Neutrophil (primary cell): ENCODE data around the gene NKD1.

ENCODE experiments used
- H3K27ac ChIP-seq: fragments of 200-600 bp; sonication (generic); 2 replicates; pipeline ENCODE4 v1.5.1; 2016; ENCODE audit warnings: mild to moderate bottlenecking, moderate library complexity
- H3K27me3 ChIP-seq: fragments of 200-600 bp; sonication (generic); 2 replicates; pipeline ENCODE4 v1.6.0; 2016; ENCODE audit warnings: mild to moderate bottlenecking
- H3K36me3 ChIP-seq: fragments of 200-600 bp; sonication (generic); 2 replicates; pipeline ENCODE4 v1.5.1; 2017
- H3K4me1 ChIP-seq, 2 experiments: fragments of 200-600 bp in 1 of 2; sonication (generic) in 1 of 2; 1 replicate in 1 of 2; 2 replicates in 1 of 2; pipeline versions ENCODE4 v1.5.1 to v1.6.1; 2013 to 2016; ENCODE audit warnings: low read depth in 1 of 2, low read length in 1 of 2, mild to moderate bottlenecking in 1 of 2, moderate library complexity in 1 of 2; ENCODE audit not compliant: control insufficient read depth in 1 of 2, insufficient read depth in 1 of 2
- H3K4me3 ChIP-seq, 2 experiments: fragments of 200-600 bp in 1 of 2; sonication (generic) in 1 of 2; 1 replicate in 1 of 2; 2 replicates in 1 of 2; pipeline ENCODE4 v1.5.1; 2013 to 2016; ENCODE audit warnings: low read depth in 1 of 2, low read length in 1 of 2, mild to moderate bottlenecking in 1 of 2, moderate library complexity in 1 of 2
- H3K9me3 ChIP-seq: fragments of 200-600 bp; sonication (generic); 2 replicates; pipeline ENCODE4 v1.5.1; 2016
- CTCF ChIP-seq: fragments of 200-600 bp; sonication (generic); IDR thresholded peaks from 2 replicates; pipeline ENCODE4 v1.5.1; 2016; ENCODE audit warnings: antibody characterized with exemption

Gene NKD1

GRCh38 chr16:50553182-50553710 is 5.0 kb downstream of the NKD1 start:
- no peaks in the 10 kb centered on the region for H3K36me3 ChIP-seq
- H3K9me3 ChIP-seq: no peaks in the 10 kb centered on the region
- TF ChIP-seq CTCF: no peak
- no peak overlapping the region for H3K4me3 ChIP-seq
- peaks cover 63% of the 10 kb centered on the region for H3K27me3 ChIP-seq
- H3K27ac ChIP-seq: no peak overlapping the region
- H3K4me1 ChIP-seq: peaks cover 0 to 7% of the 10 kb centered on the region in 2 experiments

- H3K4me1 ChIP-seq: peaks cover 0 to 2% of the 10 kb centered on the region in 2 experiments
- no peaks in the 10 kb centered on the region for H3K9me3 ChIP-seq
- no peak overlapping the region for H3K4me3 ChIP-seq
- no peak overlapping the region for H3K27ac ChIP-seq
- H3K36me3 ChIP-seq: no peaks in the 10 kb centered on the region
- H3K27me3 ChIP-seq: peaks cover 57% of the 10 kb centered on the region
- TF ChIP-seq CTCF: no peak
Observed at GRCh38 chr16:50553731-50554360, 5.7 kb downstream of the NKD1 start.

- Histone ChIP-seq H3K9me3 (no peaks in the 10 kb centered on the region), H3K27me3 (peaks cover 42% of the 10 kb centered on the region), H3K4me3 (no peak overlapping the region), H3K27ac (no peak overlapping the region), H3K4me1 (no peaks in the 10 kb centered on the region), H3K36me3 (no peaks in the 10 kb centered on the region)
- TF ChIP-seq CTCF: no peak
Observed at GRCh38 chr16:50555269-50555875, 7.2 kb downstream of the NKD1 start.

- no peaks in the 10 kb centered on the region for H3K36me3 ChIP-seq
- H3K27ac ChIP-seq: no peak overlapping the region
- no peaks in the 10 kb centered on the region for H3K4me1 ChIP-seq
- TF ChIP-seq CTCF: no peak
- peaks cover 34% of the 10 kb centered on the region for H3K27me3 ChIP-seq
- H3K9me3 ChIP-seq: no peaks in the 10 kb centered on the region
- no peak overlapping the region for H3K4me3 ChIP-seq
Observed at GRCh38 chr16:50555952-50556673, 7.9 kb downstream of the NKD1 start.

GRCh38 chr16:50557046-50557445 is 8.8 kb downstream of the NKD1 start:
- no peaks in the 10 kb centered on the region for H3K4me1 ChIP-seq
- no peak for TF ChIP-seq CTCF
- no peaks in the 10 kb centered on the region for H3K9me3 ChIP-seq
- H3K27me3 ChIP-seq: peaks cover 25% of the 10 kb centered on the region
- no peak overlapping the region for H3K4me3 ChIP-seq
- H3K36me3 ChIP-seq: no peaks in the 10 kb centered on the region
- H3K27ac ChIP-seq: no peak overlapping the region
